Measurements from ENCODE around the gene POLE. TPM values are rescaled to one million over a fixed set of nuclear protein-coding genes. Genes with fewer than 3 reads are reported as not detected.
A peak's percentile ranks its signal among the peaks of the same experiment; 100 is the strongest.

Gene POLE
- total and polyA plus RNA-seq, 9 of the 15 experiments (the other 6 are each of a cell fraction or from before 2014, with no cell fraction given), result 2.4 to 154 (median 49.6) TPM

- TF ChIP-seq MBD1 (CRISPR knock-in tag; IDR thresholded peaks at IDR 0.05), result no peak
- no peak for TF ChIP-seq NFIX (CRISPR knock-in tag; IDR thresholded peaks at IDR 0.05; ENCODE audit: low read depth)
- TF ChIP-seq, protein P1, sequence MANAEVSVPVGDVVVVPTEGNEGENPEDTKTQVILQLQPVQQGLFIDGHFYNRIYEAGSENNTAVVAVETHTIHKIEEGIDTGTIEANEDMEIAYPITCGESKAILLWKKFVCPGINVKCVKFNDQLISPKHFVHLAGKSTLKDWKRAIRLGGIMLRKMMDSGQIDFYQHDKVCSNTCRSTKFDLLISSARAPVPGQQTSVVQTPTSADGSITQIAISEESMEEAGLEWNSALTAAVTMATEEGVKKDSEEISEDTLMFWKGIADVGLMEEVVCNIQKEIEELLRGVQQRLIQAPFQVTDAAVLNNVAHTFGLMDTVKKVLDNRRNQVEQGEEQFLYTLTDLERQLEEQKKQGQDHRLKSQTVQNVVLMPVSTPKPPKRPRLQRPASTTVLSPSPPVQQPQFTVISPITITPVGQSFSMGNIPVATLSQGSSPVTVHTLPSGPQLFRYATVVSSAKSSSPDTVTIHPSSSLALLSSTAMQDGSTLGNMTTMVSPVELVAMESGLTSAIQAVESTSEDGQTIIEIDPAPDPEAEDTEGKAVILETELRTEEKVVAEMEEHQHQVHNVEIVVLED (CRISPR knock-in tag; IDR thresholded peaks at IDR 0.05), result no peak
Measured at GRCh38 chr12:132619071-132619385, 68.1 kb downstream of the POLE start (continued).

- POLR2A ChIA-PET, result no interaction called here
- ATAC-seq (no peak), FAIRE-seq (no peak), DNase-seq (ENCODE audit: extremely low read depth in 1 of 4, low spot score in 3 of 4) (no peak)
- Histone ChIP-seq H3K4me2 (ENCODE audit: insufficient read depth, low read length) (no peak within 1 kb of the TSS), H3K4me3 (no peak within 1 kb of the TSS), H3K9me3 (replicated peaks; ENCODE audit: control insufficient read depth, insufficient read depth, low read depth, low read length) (peaks cover 10% of the 10 kb centered on the region), H3K9ac (ENCODE audit: insufficient read depth in 1 of 2, low read depth in 2 of 2, low read length in 2 of 2) (no peak within 1 kb of the TSS), H2AFZ (ENCODE audit: low read depth, low read length) (no peak within 1 kb of the TSS), H3K36me3 (ENCODE audit: control insufficient read depth, insufficient read depth, low read length) (peaks cover 9% of the 10 kb centered on the region; the same call in 1 of the 3 replicates), H3K9me1 (ENCODE audit: control insufficient read depth, insufficient read depth, low read length) (no peaks in the 10 kb centered on the region), H3K4me1 (replicated peaks in 1 of 2; ENCODE audit: control insufficient read depth in 2 of 2, insufficient read depth in 2 of 2, low read length in 2 of 2) (peaks cover 12 to 42% of the 10 kb centered on the region in 2 experiments; a peak in 4 of 5 replicates), H3K79me2 (ENCODE audit: control insufficient read depth, insufficient read depth, low read length) (no peaks in the 10 kb centered on the region), H3K27me3 (ENCODE audit: control insufficient read depth in 2 of 2, insufficient read depth in 2 of 2, low read length in 2 of 2) (no peaks in the 10 kb centered on the region; a peak in 1 of 5 replicates), H4K20me1 (replicated peaks; ENCODE audit: control insufficient read depth, insufficient read depth, low read length) (0 out of 2 replicates have a peak, but pooled peaks cover 3% of the 10 kb centered on the region), H3K27ac (ENCODE audit: extremely low read depth, low read depth, low read length) (no peak within 1 kb of the TSS)
- 100% methylated on average over 4 of the region's 49 CpGs for WGBS (ENCODE audit: insufficient coverage, low coverage, missing lambda C conversion rate)
- no TSS peak for BruUV-seq (replicated peaks)
- CTCF ChIA-PET (ENCODE audit: low intra/inter-chr PET ratio), result no interaction called here
- TF ChIP-seq KLF16 (IDR thresholded peaks at IDR 0.05) (no peak), PPARD (CRISPR knock-in tag; IDR thresholded peaks at IDR 0.05) (no peak), POLR2G (IDR thresholded peaks at IDR 0.05; ENCODE audit: low read depth, low read length) (peak; percentile 62), STAT5A (IDR thresholded peaks at IDR 0.05; ENCODE audit: borderline replicate concordance, low read length) (no peak), NR3C1 (CRISPR knock-in tag; IDR thresholded peaks at IDR 0.05) (no peak), HMG20A (CRISPR knock-in tag; conservative IDR thresholded peaks at IDR 0.05) (no peak), ZBTB17 (CRISPR knock-in tag; IDR thresholded peaks at IDR 0.05) (no peak)
- TF ChIP-seq, protein P2, sequence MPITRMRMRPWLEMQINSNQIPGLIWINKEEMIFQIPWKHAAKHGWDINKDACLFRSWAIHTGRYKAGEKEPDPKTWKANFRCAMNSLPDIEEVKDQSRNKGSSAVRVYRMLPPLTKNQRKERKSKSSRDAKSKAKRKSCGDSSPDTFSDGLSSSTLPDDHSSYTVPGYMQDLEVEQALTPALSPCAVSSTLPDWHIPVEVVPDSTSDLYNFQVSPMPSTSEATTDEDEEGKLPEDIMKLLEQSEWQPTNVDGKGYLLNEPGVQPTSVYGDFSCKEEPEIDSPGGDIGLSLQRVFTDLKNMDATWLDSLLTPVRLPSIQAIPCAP (CRISPR knock-in tag; IDR thresholded peaks at IDR 0.05; ENCODE audit: borderline replicate concordance), result no peak
- intact Hi-C loops (cut with micrococcal nuclease), result no loop called here
- in situ Hi-C loops (cut with MboI), result no loop called here
Measured at GRCh38 chr12:132618683-132619043, 68.5 kb downstream of the POLE start, which contains the start of gene P2RX2. Gene P2RX2 (plus strand): TSS chr12:132618776. CDS start chr12:132618817, 41 bp downstream.
